HCT116 (cell line): ENCODE data around the gene DRAM1. TPM values are rescaled to one million over a fixed set of nuclear protein-coding genes. Genes with fewer than 3 reads are reported as not detected.

Experiments
- ATAC-seq: fragments of 200-7000 bp; cut with Tn5 transposase; 2 replicates; pipeline ENCODE4 v1.9.1; 2020; ENCODE audit warnings: mild to moderate bottlenecking, moderate library complexity
- BruUV-seq: library from RNA; stranded (reverse); fragments of 400-500 nt; replicated peaks from 2 replicates; lab custom pipeline; 2021; lab: Mats Ljungman, UMichigan
- CTCF ChIA-PET: fragments of 300-600 bp; sonication (Branson Sonifier 250); formaldehyde crosslinking; loops from one replicate; lab custom pipeline; 2021; ENCODE audit warnings: antibody characterized with exemption; lab: Charles Lee
- POLR2A ChIA-PET: fragments of 300-600, 350-600 bp; sonication (Branson Sonifier 250); formaldehyde crosslinking; loops from one replicate; lab custom pipeline; 2021; ENCODE audit warnings: antibody characterized with exemption; lab: Charles Lee
- RAD21 ChIA-PET, 2 experiments: fragments of 300-600 bp; sonication (Branson Sonifier 250); formaldehyde crosslinking; loops; one replicate each; lab custom pipeline; 2023; ENCODE audit warnings: low total read pairs in 2 of 2; ENCODE audit not compliant: uncharacterized antibody in 2 of 2, unreplicated experiment in 2 of 2, low non-redundant PET in 1 of 2; lab: Charles Lee
- DNase-seq: peaks from one replicate; pipeline ENCODE4 v3.0.0-alpha.2; 2010; ENCODE audit warnings: low read depth, low spot score
- H2AFZ ChIP-seq: fragments of 200-600 bp; shearing (Covaris generic), sonication (generic); 2 replicates; pipeline ENCODE4 v1.6.1; 2017; ENCODE audit warnings: low read depth, mixed run types, mixed read lengths, antibody characterized with exemption, low read length; ENCODE audit not compliant: poor library complexity, severe bottlenecking
- H3K27ac ChIP-seq: 2 replicates; pipeline ENCODE4 v1.5.1; 2012; ENCODE audit warnings: low read depth, low read length
- H3K27me3 ChIP-seq: fragments of 200-600 bp; sonication (generic); 2 replicates; pipeline ENCODE4 v1.6.1; 2016; ENCODE audit warnings: mixed run types, low read length, mixed read lengths; ENCODE audit not compliant: insufficient read depth
- H3K36me3 ChIP-seq, 2 experiments: fragments of 200-500 bp in 1 of 2; fragments of 200-600 bp in 1 of 2; sonication (Bioruptor generic) in 1 of 2; sonication (generic) in 1 of 2; 2 replicates each; pipeline versions ENCODE4 v1.5.1 to v1.6.1; 2014 to 2016; ENCODE audit warnings: low read length in 2 of 2, inconsistent platforms in 1 of 2, mixed read lengths in 1 of 2, mixed run types in 1 of 2; ENCODE audit not compliant: insufficient read depth in 2 of 2, control insufficient read depth in 1 of 2
- H3K4me1 ChIP-seq, 2 experiments: fragments of 200-600 bp in 1 of 2; sonication (generic) in 1 of 2; 2 replicates each; pipeline versions ENCODE4 v1.5.1 to v1.6.1; 2012 to 2017; ENCODE audit warnings: low read length in 2 of 2, inconsistent platforms in 1 of 2, mild to moderate bottlenecking in 1 of 2, mixed read lengths in 1 of 2, mixed run types in 1 of 2, moderate library complexity in 1 of 2; ENCODE audit not compliant: insufficient read depth in 2 of 2, control insufficient read depth in 1 of 2
- H3K4me2 ChIP-seq: fragments of 200-600 bp; sonication (generic); 2 replicates; pipeline ENCODE4 v1.6.1; 2017; ENCODE audit warnings: mixed run types, low read length, mixed read lengths
- H3K4me3 ChIP-seq, 2 experiments: fragments of 200-600 bp in 1 of 2; sonication (generic) in 1 of 2; replicated peaks in 1 of 2; 2 replicates each; pipeline ENCODE4 v1.5.1; 2011 to 2016; ENCODE audit warnings: low read length in 2 of 2, control low read depth in 1 of 2, low read depth in 1 of 2, mild to moderate bottlenecking in 1 of 2, mixed read lengths in 1 of 2, mixed run types in 1 of 2
- H3K79me2 ChIP-seq: fragments of 200-600 bp; sonication (generic); 2 replicates; pipeline ENCODE4 v1.6.1; 2017; ENCODE audit warnings: mild to moderate bottlenecking, mixed run types, low read length, moderate library complexity, mixed read lengths; ENCODE audit not compliant: insufficient read depth
- H3K9ac ChIP-seq: fragments of 200-600 bp; sonication (generic); 2 replicates; pipeline ENCODE4 v1.6.1; 2016; ENCODE audit warnings: low read length, mixed read lengths
- H3K9me2 ChIP-seq: fragments of 200-600 bp; sonication (generic), shearing (Covaris generic); 2 replicates; pipeline ENCODE4 v1.6.1; 2017; ENCODE audit warnings: mixed run types, mild to moderate bottlenecking, moderate library complexity; ENCODE audit not compliant: insufficient read depth
- H3K9me3 ChIP-seq, 2 experiments: fragments of 200-500 bp in 1 of 2; fragments of 200-600 bp in 1 of 2; sonication (Bioruptor generic) in 1 of 2; sonication (generic) in 1 of 2; 2 replicates each; pipeline ENCODE4 v1.6.1; 2014 to 2017; ENCODE audit warnings: low read length in 2 of 2, mixed read lengths in 2 of 2, inconsistent platforms in 1 of 2, low read depth in 1 of 2, mild to moderate bottlenecking in 1 of 2, mixed run types in 1 of 2, moderate library complexity in 1 of 2; ENCODE audit not compliant: control insufficient read depth in 1 of 2, insufficient read depth in 1 of 2
- H4K20me1 ChIP-seq: fragments of 200-600 bp; sonication (generic), shearing (Covaris generic); 2 replicates; pipeline ENCODE4 v1.6.1; 2017; ENCODE audit warnings: mixed run types, mild to moderate bottlenecking, moderate library complexity; ENCODE audit not compliant: insufficient read depth
- CBX3 ChIP-seq: IDR thresholded peaks from 2 replicates; pipeline ENCODE4 v1.6.1; 2012; ENCODE audit warnings: low read depth
- CEBPB ChIP-seq: IDR thresholded peaks from 2 replicates; pipeline ENCODE4 v1.6.1; 2012; ENCODE audit warnings: low read depth
- CTCF ChIP-seq, 3 experiments: fragments of 200-600 bp in 1 of 3; sonication (generic) in 1 of 3; IDR thresholded peaks in 2 of 3; conservative IDR thresholded peaks in 1 of 3; 2 replicates each; pipeline ENCODE4 v1.5.1; 2012 to 2017; ENCODE audit warnings: low read depth in 2 of 3, low read length in 2 of 3, antibody characterized with exemption in 1 of 3, borderline replicate concordance in 1 of 3, control low read depth in 1 of 3, mild to moderate bottlenecking in 1 of 3, mixed read lengths in 1 of 3, mixed run types in 1 of 3, moderate library complexity in 1 of 3; ENCODE audit not compliant: insufficient read depth in 1 of 3
- EGR1 ChIP-seq: IDR thresholded peaks from 2 replicates; pipeline ENCODE4 v1.6.1; 2012; ENCODE audit warnings: low read depth
- EZH2 ChIP-seq: fragments of 200-600 bp; sonication (generic); IDR thresholded peaks from 2 replicates; pipeline ENCODE4 v1.6.1; 2017; ENCODE audit warnings: antibody characterized with exemption, mixed run types
- FOSL1 ChIP-seq: IDR thresholded peaks from 2 replicates; pipeline ENCODE4 v1.6.1; 2012; ENCODE audit warnings: low read depth
- JUND ChIP-seq: IDR thresholded peaks from 2 replicates; pipeline ENCODE4 v1.6.1; 2012
- MAX ChIP-seq: IDR thresholded peaks from 2 replicates; pipeline ENCODE4 v1.6.1; 2012
- POLR2A ChIP-seq: IDR thresholded peaks from 2 replicates; pipeline ENCODE4 v1.7.0; 2011; ENCODE audit warnings: borderline replicate concordance; ENCODE audit not compliant: insufficient read depth, insufficient read length; ENCODE audit errors: extremely low read depth
- POLR2AphosphoS5 ChIP-seq: IDR thresholded peaks from 2 replicates; pipeline ENCODE4 v1.6.1; 2011; ENCODE audit warnings: mild to moderate bottlenecking, low read depth, low read length, moderate library complexity
- RAD21 ChIP-seq: IDR thresholded peaks from 2 replicates; pipeline ENCODE4 v1.6.1; 2012; ENCODE audit warnings: low read depth, mild to moderate bottlenecking
- REST ChIP-seq: IDR thresholded peaks from 2 replicates; pipeline ENCODE4 v1.6.1; 2012; ENCODE audit warnings: low read depth
- SIN3A ChIP-seq: IDR thresholded peaks from 2 replicates; pipeline ENCODE4 v1.6.1; 2012; ENCODE audit warnings: low read depth
- SP1 ChIP-seq: IDR thresholded peaks from 2 replicates; pipeline ENCODE4 v1.6.1; 2012; ENCODE audit warnings: low read depth
- SRF ChIP-seq: IDR thresholded peaks from 2 replicates; pipeline ENCODE4 v1.6.1; 2012; ENCODE audit warnings: low read depth
- YY1 ChIP-seq: IDR thresholded peaks from 2 replicates; pipeline ENCODE4 v1.6.1; 2011; ENCODE audit warnings: low read length, low read depth, moderate library complexity, mild to moderate bottlenecking; ENCODE audit not compliant: insufficient replicate concordance; ENCODE audit errors: extremely low read depth
- ZNF274 ChIP-seq: fragments of 200-500 bp; sonication (Bioruptor generic); IDR thresholded peaks from 2 replicates; pipeline ENCODE4 v1.6.1; 2014; ENCODE audit warnings: mild to moderate bottlenecking, low read depth, low read length, inconsistent platforms
- intact Hi-C: fragments of 100-400 bp; cut with micrococcal nuclease; formaldehyde crosslinking; loops from 2 replicates; pipeline ENCODE4 v1.10.0; 2022
- total RNA-seq: library from RNA; stranded (reverse); gene quantifications from one replicate; pipeline ENCODE4 v1.2.1, GENCODE V29; 2021; ENCODE audit not compliant: unreplicated experiment

Gene DRAM1
- total RNA-seq, 1 experiment from 2014 or later, result 20.3 TPM

- no TSS peak for BruUV-seq
- Histone ChIP-seq H3K79me2 (no peaks in the 10 kb centered on the region), H3K9ac (no peak overlapping the region)
Measured at GRCh38 chr12:101954113-101954512, 76.7 kb downstream of the DRAM1 start.

More at GRCh38 chr12:101954113-101954512, 76.7 kb downstream of the DRAM1 start:
- Histone ChIP-seq H3K4me1 (no peaks in the 10 kb centered on the region), H2AFZ (no peak overlapping the region), H3K4me3 (no peak overlapping the region), H3K27me3 (no peaks in the 10 kb centered on the region), H4K20me1 (no peaks in the 10 kb centered on the region), H3K9me2 (no peaks in the 10 kb centered on the region), H3K36me3 (no peaks in the 10 kb centered on the region), H3K27ac (no peak overlapping the region), H3K9me3 (no peaks in the 10 kb centered on the region), H3K4me2 (no peak overlapping the region)
- ATAC-seq (no peak), DNase-seq (no peak)
- TF ChIP-seq ZNF274, result no peak
- no peak for TF ChIP-seq EGR1
- TF ChIP-seq REST, result no peak
- TF ChIP-seq YY1, result no peak
- TF ChIP-seq RAD21, result no peak
- TF ChIP-seq POLR2AphosphoS5, result no peak
- no peak for TF ChIP-seq CBX3
- no peak for TF ChIP-seq SP1
- no peak for TF ChIP-seq FOSL1
- TF ChIP-seq CTCF (IDR thresholded peaks at IDR 0.05 in 2 of 3, conservative IDR thresholded peaks at IDR 0.05 in 1 of 3; ENCODE audit: borderline replicate concordance in 1 of 3, insufficient read depth in 1 of 3, low read depth in 2 of 3, low read length in 2 of 3), result no peak
- TF ChIP-seq JUND, result no peak
- no peak for TF ChIP-seq SRF
- no peak for TF ChIP-seq SIN3A
- no peak for TF ChIP-seq POLR2A
- TF ChIP-seq EZH2, result no peak
- TF ChIP-seq MAX, result no peak
- no peak for TF ChIP-seq CEBPB
- RAD21 ChIA-PET, result no interaction called here
- POLR2A ChIA-PET, result no interaction called here
- intact Hi-C loops, result no loop called here
- CTCF ChIA-PET, result no interaction called here
